ENCODE results near the gene CUX1. TPM values are rescaled to one million over a fixed set of nuclear protein-coding genes. Genes with fewer than 3 reads are reported as not detected.

The CUX1 gene
- total and polyA plus RNA-seq, 2 donors (not counting 1 experiment from before 2014, with no cell fraction given) = 10.8 to 86.5 TPM

- H3K4me3 ChIP-seq (ENCODE audit: control extremely low read depth in 1 of 5, extremely low read depth in 1 of 5, insufficient read depth in 1 of 5, low read depth in 2 of 5, low read length in 4 of 5) = no peak overlapping the region
- ChIA-PET CTCF (interaction anchor here (1.2 to 5.3 kb wide), 5 partner anchors 28 to 87 kb away, joined by 3 to 39 read pairs (median 4); partner anchors contain the start of gene SH2B2), POLR2A (interaction anchor here (0.6 to 2.9 kb wide), 3 partner anchors 10 to 792 kb away, joined by 3 to 7 read pairs (median 7); no protein-coding TSS in a partner anchor)
- DNase-seq = no peak
- no peak overlapping the region for H3K27ac Mint-ChIP-seq
- TF ChIP-seq, protein P1, sequence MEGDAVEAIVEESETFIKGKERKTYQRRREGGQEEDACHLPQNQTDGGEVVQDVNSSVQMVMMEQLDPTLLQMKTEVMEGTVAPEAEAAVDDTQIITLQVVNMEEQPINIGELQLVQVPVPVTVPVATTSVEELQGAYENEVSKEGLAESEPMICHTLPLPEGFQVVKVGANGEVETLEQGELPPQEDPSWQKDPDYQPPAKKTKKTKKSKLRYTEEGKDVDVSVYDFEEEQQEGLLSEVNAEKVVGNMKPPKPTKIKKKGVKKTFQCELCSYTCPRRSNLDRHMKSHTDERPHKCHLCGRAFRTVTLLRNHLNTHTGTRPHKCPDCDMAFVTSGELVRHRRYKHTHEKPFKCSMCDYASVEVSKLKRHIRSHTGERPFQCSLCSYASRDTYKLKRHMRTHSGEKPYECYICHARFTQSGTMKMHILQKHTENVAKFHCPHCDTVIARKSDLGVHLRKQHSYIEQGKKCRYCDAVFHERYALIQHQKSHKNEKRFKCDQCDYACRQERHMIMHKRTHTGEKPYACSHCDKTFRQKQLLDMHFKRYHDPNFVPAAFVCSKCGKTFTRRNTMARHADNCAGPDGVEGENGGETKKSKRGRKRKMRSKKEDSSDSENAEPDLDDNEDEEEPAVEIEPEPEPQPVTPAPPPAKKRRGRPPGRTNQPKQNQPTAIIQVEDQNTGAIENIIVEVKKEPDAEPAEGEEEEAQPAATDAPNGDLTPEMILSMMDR (IDR thresholded peaks at IDR 0.05) = no peak
- no peak for TF ChIP-seq EZH2 (IDR thresholded peaks at IDR 0.05; ENCODE audit: borderline replicate concordance, insufficient read depth, low read depth, low read length, poor library complexity, severe bottlenecking)
- no peaks in the 10 kb centered on the region for H3K27me3 Mint-ChIP-seq
- H3K79me2 ChIP-seq (ENCODE audit: control insufficient read depth, insufficient read depth, low read length) = no peaks in the 10 kb centered on the region
- H3K27me3 ChIP-seq (replicated peaks in 1 of 4; ENCODE audit: control extremely low read depth in 1 of 4, control insufficient read depth in 3 of 4, insufficient read depth in 4 of 4, low read length in 3 of 4) = no peaks in the 10 kb centered on the region
- no peak overlapping the region for H2AFZ ChIP-seq (ENCODE audit: insufficient read depth, low read depth, low read length, poor library complexity, severe bottlenecking)
- H3K4me2 ChIP-seq (replicated peaks; ENCODE audit: low read depth, low read length, poor library complexity, severe bottlenecking) = no peak overlapping the region
- H3K4me1 ChIP-seq (ENCODE audit: control insufficient read depth in 2 of 2, insufficient read depth in 2 of 2, low read length in 2 of 2) = peaks cover 10 to 11% of the 10 kb centered on the region in 2 donors
- no peak overlapping the region for H3K4me3 Mint-ChIP-seq
- peaks cover 30% of the 10 kb centered on the region for H3K4me1 Mint-ChIP-seq
- intact Hi-C loops (cut with micrococcal nuclease) = loop anchor here (1.0 kb wide), 1 partner anchor 38 kb away; no protein-coding TSS in a partner anchor
- no peak overlapping the region for H3K9ac ChIP-seq (ENCODE audit: low read length)
- no peaks in the 10 kb centered on the region for H3K9me3 Mint-ChIP-seq (ENCODE audit: insufficient read depth)
- H4K20me1 ChIP-seq (ENCODE audit: control insufficient read depth, insufficient read depth, low read length, poor library complexity, severe bottlenecking) = peaks cover 14% of the 10 kb centered on the region
- H3K9me3 ChIP-seq (ENCODE audit: control extremely low read depth in 1 of 3, control insufficient read depth in 2 of 3, insufficient read depth in 1 of 3, low read length in 2 of 3) = no peaks in the 10 kb centered on the region
- H3K36me3 ChIP-seq (replicated peaks in 1 of 2; ENCODE audit: control extremely low read depth in 1 of 2, control insufficient read depth in 1 of 2, extremely low read depth in 1 of 2, insufficient read depth in 2 of 2, low read length in 1 of 2) = peaks cover 5 to 62% of the 10 kb centered on the region in 2 experiments
- no peak overlapping the region for H3K27ac ChIP-seq (ENCODE audit: low read length in 2 of 2)
- 90% methylated on average over 23 of the region's 24 CpGs for WGBS (ENCODE audit: insufficient coverage)
- ATAC-seq (ENCODE audit: low read depth) = no peak
These were observed 500.0 kb downstream of the CUX1 start for GRCh38 chr7:102317231-102318059.
